GM18526 (cell line): Measurements from ENCODE around the gene SLC34A1.
A peak's percentile ranks its signal among the peaks of the same experiment; 100 is the strongest.

Experiments used
- POLR2A ChIP-seq: IDR thresholded peaks from 3 replicates; pipeline ENCODE4 v1.6.1; 2011; ENCODE audit not compliant: insufficient read length; ENCODE audit errors: extremely low read depth

SLC34A1 gene

GRCh38 chr5:177403792-177404640 lies 19.8 kb downstream of the SLC34A1 start:
- TF ChIP-seq POLR2A, result peak; percentile 25

GRCh38 chr5:177404641-177405179 lies 20.5 kb downstream of the SLC34A1 start:
- no peak for TF ChIP-seq POLR2A

- TF ChIP-seq POLR2A, result no peak
Measured at GRCh38 chr5:177405312-177405711, 21.1 kb downstream of the SLC34A1 start.

- no peak for TF ChIP-seq POLR2A
Measured at GRCh38 chr5:177405805-177406204, 21.6 kb downstream of the SLC34A1 start.

- TF ChIP-seq POLR2A, result no peak
Measured at GRCh38 chr5:177409043-177409801, 25.0 kb downstream of the SLC34A1 start, which contains the start of gene F12. Gene F12 (minus strand): TSS chr5:177409564. CDS start chr5:177409527, 37 bp downstream.

GRCh38 chr5:177410575-177410974 lies 26.3 kb downstream of the SLC34A1 start:
- TF ChIP-seq POLR2A, result no peak

GRCh38 chr5:177412603-177413233 lies 28.5 kb downstream of the SLC34A1 start:
- peak; percentile 21 for TF ChIP-seq POLR2A

GRCh38 chr5:177414481-177414880 lies 30.2 kb downstream of the SLC34A1 start:
- TF ChIP-seq POLR2A, result no peak

GRCh38 chr5:177419046-177419445 lies 34.8 kb downstream of the SLC34A1 start:
- no peak for TF ChIP-seq POLR2A

GRCh38 chr5:177421062-177421798 lies 37.0 kb downstream of the SLC34A1 start:
- TF ChIP-seq POLR2A, result no peak

GRCh38 chr5:177423671-177424070 lies 39.4 kb downstream of the SLC34A1 start:
- TF ChIP-seq POLR2A, result no peak

- no peak for TF ChIP-seq POLR2A
Measured at GRCh38 chr5:177425196-177425800, 41.1 kb downstream of the SLC34A1 start.

- peak; percentile 88 for TF ChIP-seq POLR2A
Measured at GRCh38 chr5:177425801-177426565, 41.7 kb downstream of the SLC34A1 start.
